NCI-H69 (cell line): Measurements from ENCODE around the gene XPO6.

Source experiments
- DNase-seq: peaks from one replicate; lab custom pipeline; 2025; lab: John Stamatoyannopoulos, UW

Gene XPO6

DNA sequence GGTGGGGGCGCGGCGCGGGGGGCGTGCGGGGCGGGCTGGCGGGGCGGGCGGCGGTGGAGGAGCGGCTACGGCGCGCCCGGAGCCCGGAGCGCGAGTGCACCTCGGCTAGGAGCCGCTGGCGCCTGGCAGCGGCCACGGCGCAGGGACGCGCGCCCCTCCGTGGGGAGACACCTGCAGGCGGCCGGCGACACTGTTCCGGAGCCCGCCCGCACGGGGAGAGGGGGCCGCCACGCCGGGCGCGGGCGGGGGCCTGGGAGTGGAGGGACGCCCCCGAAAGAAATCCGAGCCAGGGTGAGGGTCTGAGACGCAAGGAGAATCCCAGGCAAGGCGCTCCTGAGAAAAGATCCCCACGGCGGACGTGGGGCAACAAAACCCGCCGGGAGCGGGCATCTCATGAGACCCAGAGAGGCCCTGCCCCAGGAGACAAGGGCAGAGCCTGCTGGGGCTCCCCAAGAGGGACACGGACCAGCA lies 148.1 kb downstream of the XPO6 start, which contains the start of gene GSG1L:
Gene GSG1L, minus strand, starts transcription at position 124 of the 471 bp plus-strand sequence. CDS start 290 bp downstream, outside the sequence.
- DNase-seq, result peak; percentile 52

DNA sequence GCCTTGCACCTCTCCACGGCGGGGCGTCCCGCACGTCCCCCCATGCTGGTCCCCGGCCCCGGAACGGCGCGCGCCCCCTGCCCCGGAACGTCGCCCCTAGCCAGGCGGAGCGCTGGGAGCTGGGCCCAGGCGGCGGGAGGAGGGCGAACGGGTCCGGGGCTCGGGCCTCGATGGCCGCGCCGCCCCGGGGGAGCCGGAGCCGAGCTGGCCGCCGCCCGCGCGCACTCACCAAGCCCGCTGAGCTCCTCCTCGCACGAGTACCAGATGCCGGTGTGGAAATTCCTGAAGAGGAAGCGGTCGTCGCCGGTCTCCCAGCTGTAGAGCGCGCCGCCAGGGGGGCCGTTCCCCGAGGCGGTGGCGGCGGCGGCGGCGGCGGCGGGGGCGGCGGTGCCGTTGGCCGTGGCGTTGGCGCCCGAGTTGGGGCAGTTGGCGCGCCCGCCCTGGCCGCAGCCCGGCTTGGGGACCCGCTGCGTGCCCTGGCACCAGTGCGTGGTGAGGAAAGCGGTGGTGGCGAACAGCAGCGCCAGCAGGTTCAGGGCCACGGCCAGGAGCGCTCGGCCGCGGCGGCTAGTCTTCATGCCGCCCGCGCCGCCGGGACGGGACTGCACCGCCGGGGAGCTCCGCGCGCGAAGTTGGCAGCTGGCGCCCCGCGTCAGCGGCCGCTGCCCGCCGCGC lies 148.8 kb downstream of the XPO6 start:
- DNase-seq, result peak; percentile 62

DNA sequence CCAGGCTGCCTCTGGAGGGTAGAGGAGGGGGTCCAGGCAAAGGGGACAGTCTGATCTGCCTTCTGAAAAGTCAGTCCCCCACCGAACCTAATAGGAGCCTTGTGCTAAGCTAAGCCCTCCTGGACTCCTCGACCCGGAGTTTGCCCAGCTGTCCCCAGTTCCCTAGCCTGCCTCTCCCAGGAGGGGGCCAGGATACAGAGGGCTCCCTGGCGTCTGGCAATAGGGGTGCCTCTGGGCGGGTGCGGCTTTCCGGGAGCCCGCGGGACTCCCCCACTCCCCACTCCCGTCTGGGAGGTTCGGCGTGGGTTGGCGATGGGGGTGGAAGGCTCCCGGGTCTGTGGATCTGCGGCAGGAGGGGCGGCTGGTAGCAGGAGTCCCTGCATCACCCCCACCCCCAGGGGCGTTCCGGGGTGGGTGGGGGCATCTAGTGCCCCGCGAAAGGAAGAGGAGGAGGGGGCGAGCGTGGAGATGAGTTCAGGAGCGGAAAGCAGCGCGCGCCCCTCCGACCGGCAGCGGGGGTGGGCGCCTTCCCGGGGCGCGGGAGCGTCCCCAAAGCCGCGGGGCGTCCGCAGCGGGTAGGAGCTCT lies 149.4 kb downstream of the XPO6 start:
- no peak for DNase-seq

DNA sequence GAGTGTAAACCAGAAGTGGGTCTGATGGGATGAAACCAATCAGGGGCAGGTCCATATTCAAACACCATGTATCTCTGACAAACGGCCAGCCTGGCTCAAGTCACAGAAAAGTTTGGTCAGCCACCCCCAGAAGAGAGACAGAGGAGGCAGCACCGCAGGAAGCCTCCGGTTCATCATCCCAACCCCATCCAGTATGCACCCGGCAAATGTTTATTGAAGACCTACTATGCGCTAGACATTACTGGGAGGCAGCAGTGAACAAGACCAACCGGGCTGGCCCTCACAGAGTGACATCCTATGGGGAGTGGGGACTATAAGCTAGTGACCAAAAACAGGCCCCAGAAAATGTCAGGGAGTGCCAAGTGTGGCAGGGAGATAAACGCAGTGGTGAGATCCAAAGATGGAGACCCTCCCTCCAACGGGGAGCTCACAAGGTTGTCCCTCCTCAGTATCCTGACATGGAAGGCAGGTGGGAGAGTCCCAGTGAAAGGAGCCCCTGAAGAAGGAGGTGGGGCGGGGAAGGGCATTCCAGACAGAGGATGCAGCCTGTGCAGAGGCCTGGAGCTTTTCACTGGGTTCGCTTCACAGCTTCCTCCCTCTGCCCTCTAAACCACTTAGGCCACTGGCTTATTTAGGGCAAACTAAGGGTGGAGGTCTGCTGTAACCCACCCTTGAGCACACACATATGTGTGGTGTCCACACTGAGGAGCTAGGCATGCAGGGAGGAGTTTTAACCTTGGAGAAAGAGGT lies 150.2 kb downstream of the XPO6 start:
- no peak for DNase-seq

DNA sequence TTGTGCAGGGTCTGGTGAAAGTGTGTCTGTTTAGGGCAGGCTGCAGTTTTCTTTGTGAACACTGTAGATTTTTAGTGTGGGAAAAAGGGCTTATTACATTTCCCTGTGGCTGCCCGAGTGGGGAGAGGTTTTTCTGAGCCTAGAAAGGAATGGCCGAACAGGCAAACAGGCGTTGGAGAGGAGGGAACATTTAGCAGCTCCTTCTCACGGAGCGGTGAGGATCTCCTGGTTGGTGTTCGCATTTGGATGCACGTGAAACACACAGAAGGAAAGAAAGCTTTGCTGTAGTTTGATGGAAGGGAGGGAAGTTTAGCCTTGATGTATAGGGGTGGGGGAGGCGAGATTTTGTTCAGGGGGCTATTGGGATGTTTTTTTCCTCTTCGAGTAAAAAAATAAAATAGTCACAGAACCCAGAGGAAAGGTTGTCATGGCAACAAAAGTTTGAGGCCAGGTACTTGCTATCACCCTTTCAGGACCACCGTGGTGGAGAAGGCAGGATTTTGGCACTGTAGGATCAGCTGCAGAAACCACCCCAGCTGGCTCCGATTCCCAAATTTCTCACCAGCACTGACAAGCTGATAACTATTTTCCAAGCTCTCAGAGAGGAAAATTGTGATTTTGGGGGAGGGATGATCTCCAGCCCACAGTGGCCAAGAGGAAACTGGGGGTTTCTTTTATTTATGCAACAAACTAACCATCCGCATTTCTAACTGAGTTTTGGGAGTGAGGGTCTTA lies 151.8 kb downstream of the XPO6 start:
- DNase-seq, result no peak

DNA sequence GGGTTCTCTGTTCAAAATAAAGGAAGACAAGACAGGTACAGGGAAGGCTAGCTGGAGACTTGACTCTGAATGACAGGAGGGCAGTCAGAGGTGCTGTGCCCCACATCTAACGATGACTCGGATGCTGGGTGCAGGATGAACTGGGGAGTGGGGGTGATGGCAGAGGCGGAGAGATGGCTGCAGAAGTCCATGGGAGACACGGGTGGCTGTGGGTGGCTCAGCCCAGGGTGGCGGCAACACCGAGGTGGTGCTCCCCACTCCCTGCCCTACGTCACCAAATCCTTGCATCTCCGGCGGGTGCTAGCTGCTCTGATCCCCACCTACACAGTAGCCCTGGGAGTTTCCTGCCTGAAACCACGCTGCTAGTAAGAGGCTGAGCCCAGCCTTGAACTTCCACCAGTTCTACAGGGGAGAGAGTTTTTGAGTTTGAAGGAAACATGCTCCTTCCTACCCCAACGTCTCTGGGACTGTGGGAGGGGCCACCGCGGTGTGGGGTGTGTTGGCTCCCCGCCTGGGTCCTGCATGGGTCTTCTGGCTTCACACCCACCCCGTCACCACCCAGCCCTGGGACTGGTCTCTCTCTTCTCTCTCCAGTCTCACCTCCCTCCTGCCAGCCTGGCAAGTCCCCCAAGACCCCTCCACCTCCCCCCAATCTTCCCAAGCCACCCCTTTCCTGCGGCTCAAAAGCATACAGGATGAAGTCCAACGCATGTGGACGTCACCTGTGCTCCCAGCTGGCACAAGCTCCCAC lies 152.8 kb downstream of the XPO6 start:
- no peak for DNase-seq

DNA sequence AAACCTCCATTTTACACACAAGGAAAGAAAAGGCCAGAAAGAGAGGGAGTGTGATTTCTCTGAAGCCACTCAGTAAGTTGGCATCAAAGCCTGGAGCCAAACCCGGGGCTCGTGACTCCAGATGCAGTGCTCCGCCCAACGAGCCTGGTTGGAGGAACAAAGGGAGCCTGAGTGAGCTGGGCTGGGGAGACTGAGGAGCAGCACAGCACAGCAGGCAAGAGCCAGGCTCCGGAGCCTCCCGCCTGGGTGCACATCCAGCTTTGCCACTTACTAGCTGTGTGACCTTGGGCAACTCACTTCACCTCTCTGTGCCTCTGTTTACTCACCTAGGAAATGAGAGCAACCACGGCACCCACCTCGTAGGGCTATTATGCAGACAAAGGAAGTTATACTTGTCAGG lies 153.8 kb downstream of the XPO6 start:
- DNase-seq, result no peak

DNA sequence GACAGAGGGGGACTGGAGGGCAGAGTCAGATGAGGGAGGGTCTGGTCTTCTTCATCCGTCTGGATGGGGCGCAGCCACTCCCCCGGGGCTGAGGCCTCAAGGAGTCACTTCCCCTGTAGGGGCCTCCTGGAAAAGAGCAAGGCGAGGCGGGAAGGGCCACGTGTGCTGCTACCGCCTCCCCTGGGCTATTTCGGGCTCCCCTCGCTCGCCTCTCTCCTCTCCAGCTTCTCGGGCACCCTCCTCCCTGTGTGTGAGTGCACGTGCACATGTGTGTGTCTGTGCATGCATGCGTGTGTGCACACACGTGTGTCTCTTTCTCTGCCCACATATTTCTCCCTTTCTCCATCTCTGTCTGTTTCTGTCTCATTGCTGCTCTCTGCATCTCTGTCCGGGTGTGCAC lies 158.3 kb downstream of the XPO6 start:
- no peak for DNase-seq

DNA sequence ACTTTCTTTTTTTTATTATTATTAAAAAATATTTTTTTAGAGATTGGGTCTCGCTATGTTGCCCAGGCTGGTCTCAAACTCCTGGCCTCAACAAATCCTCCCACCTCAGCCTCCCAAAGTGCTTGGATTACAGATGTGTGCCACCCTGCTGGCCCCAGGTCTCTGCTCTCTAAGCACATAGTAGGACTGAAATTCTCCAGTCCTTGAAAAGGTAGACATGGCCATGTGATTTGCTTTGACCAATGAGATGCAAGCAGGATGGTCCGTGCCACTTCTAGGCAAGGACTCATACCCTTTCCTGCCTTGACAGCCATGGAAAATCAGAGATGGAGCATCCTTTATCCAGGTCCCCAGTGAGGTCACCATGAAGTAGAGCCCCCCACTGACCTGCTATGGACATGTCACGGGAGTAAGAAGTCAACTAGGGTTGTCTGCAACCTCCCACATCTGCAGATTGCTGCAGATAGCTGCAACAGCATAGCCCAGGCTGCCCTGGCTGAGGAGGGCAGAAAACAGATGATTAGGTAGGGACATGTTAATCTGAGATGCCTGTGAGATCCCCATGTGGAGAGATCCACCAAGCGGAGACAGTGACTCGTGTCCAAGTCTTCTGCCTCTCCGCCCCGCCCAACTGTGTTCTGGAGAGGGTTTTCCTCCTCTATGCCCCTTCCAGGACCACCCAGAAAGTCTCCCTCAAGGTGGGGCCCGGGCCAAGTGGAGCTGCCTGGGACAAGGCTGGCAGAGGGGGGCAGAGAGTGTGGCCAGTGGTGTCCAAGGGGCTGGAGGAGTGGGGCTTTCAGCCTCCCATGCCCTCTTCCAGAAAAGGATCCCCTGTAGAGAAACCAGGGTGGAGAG lies 159.3 kb downstream of the XPO6 start:
- no peak for DNase-seq

DNA sequence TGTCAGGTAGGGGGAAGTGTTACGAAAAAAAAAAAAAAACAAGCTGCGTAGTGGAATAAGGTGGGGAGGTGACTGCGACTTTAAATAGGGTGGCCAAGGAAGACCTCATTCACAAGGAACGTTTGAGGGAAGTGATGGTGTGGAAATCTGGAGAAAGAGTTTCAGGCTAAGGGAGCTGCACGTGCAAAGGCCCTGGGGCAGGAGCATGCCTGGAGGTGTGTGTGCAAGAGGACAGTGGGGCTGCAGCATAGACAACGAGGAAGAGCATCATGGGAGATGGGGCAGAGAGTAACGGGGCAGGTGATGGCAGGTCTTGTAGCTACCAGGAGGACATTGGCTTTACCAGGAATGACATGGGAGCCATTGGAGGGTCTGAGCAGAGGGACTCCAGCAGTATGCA lies 160.3 kb downstream of the XPO6 start:
- DNase-seq, result no peak
